ENCODE data around the gene NT5C1A. TPM values are rescaled to one million over a fixed set of nuclear protein-coding genes. Genes with fewer than 3 reads are reported as not detected.

The NT5C1A gene
- total RNA-seq, 1 experiment from 2014 or later = 0.12 TPM

Other genes starting within 250 kb of the NT5C1A start
- 0.22 and 0.63 TPM in 2 replicates for gene BMP8A, start 180.5 kb downstream of the NT5C1A start, total RNA-seq (2014; rRNA removed; shearing (Covaris generic))
- 254 and 270 TPM in 2 replicates for gene PABPC4, start 95.3 kb downstream of the NT5C1A start, total RNA-seq (2014; rRNA removed; shearing (Covaris generic))
- 61.9 and 66.5 TPM in 2 replicates for gene HEYL, start 32.5 kb downstream of the NT5C1A start, total RNA-seq (2014; rRNA removed; shearing (Covaris generic))
- 0.42 and 0.53 TPM in 2 replicates for gene HPCAL4, start 19.3 kb upstream of the NT5C1A start, total RNA-seq (2014; rRNA removed; shearing (Covaris generic))
- 62.2 and 64.0 TPM in 2 replicates for gene PPIE, start 66.8 kb upstream of the NT5C1A start, total RNA-seq (2014; rRNA removed; shearing (Covaris generic))
- 3.8 and 4.3 TPM in 2 replicates for gene OXCT2, start 99.2 kb upstream of the NT5C1A start, total RNA-seq (2014; rRNA removed; shearing (Covaris generic))
- gene BMP8B, start 116.8 kb upstream of the NT5C1A start, total RNA-seq (2014; rRNA removed; shearing (Covaris generic)) = 12.2 and 12.6 TPM in 2 replicates
- gene TRIT1, start 211.4 kb upstream of the NT5C1A start, total RNA-seq (2014; rRNA removed; shearing (Covaris generic)) = 31.3 and 35.7 TPM in 2 replicates
- gene MYCL, start 229.8 kb upstream of the NT5C1A start, total RNA-seq (2014; rRNA removed; shearing (Covaris generic)) = 14.4 and 16.4 TPM in 2 replicates